Tibial artery (tissue), 4 donors: ENCODE results near the gene ZFPL1.

Source experiments
- DNase-seq, 2 donors: peaks; one replicate each; pipeline ENCODE4 v3.0.0-alpha.2; 2019
- H3K27ac ChIP-seq, 2 donors: fragments of 200-600 bp; sonication (generic) in 1 of 2; 1 replicate in 1 of 2; 2 replicates in 1 of 2; pipeline ENCODE4 v1.5.1; 2018 to 2019; ENCODE audit warnings: mild to moderate bottlenecking in 1 of 2
- H3K27me3 ChIP-seq, 2 donors: fragments of 200-600 bp; sonication (generic) in 1 of 2; one replicate each; pipeline versions ENCODE4 v1.5.1 to v1.6.0; 2016 to 2019
- H3K36me3 ChIP-seq, 3 donors: fragments of 200-600 bp; sonication (generic) in 2 of 3; one replicate each; pipeline ENCODE4 v1.5.1; 2016 to 2019; ENCODE audit warnings: mild to moderate bottlenecking in 2 of 3
- H3K4me1 ChIP-seq, 4 donors: fragments of 200-600 bp; sonication (generic) in 2 of 4; 1 replicate in 3 of 4; 2 replicates in 1 of 4; pipeline ENCODE4 v1.5.1; 2016 to 2019
- H3K4me3 ChIP-seq, 2 donors: fragments of 200-600 bp; sonication (generic) in 1 of 2; 1 replicate in 1 of 2; 2 replicates in 1 of 2; pipeline ENCODE4 v1.5.1; 2018 to 2019; ENCODE audit warnings: mild to moderate bottlenecking in 2 of 2
- H3K9me3 ChIP-seq, 3 donors: fragments of 200-600 bp; sonication (generic) in 1 of 3; one replicate each; pipeline ENCODE4 v1.5.1; 2016 to 2019
- intact Hi-C: fragments of 100-400 bp; cut with DNase I; formaldehyde crosslinking; loops from one replicate; pipeline ENCODE4 v1.15.0; 2023; ENCODE audit warnings: low total_unique reads
- TF ChIP-seq, protein P1 (sequence below), 2 experiments: fragments of 200-600 bp in 1 of 2; fragments of 450-650 bp in 1 of 2; IDR thresholded peaks; one replicate each; pipeline ENCODE4 v1.5.1; 2017 to 2019; ENCODE audit warnings: antibody characterized with exemption in 2 of 2, mild to moderate bottlenecking in 1 of 2, moderate library complexity in 1 of 2

Gene ZFPL1

DNA sequence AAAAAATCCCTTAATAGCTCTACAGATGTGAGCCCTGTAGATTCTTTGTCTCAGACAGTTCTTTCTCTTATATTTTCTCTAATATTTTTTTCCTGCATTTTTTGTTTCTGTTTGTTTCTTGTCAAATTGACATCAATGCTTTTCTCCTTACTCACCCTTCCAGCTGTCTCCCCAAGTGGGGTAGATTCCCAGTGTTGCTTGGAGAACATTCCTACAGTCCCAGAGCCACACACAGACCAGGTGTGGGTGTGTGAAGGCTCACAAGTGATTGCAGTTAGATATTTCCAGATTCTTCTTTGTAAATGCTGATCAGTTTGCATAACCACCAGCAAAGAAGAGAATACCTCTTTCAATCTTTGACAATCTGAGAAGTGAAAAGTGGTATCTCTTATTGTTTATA lies 19.5 kb downstream of the ZFPL1 start:
- Histone ChIP-seq H3K27me3 (no peaks in the 10 kb centered on the region), H3K27ac (no peak overlapping the region), H3K9me3 (no peaks in the 10 kb centered on the region), H3K4me3 (no peak overlapping the region), H3K36me3 (peaks cover 13 to 26% (median 25%) of the 10 kb centered on the region in 3 donors), H3K4me1 (peaks cover 0 to 26% (median 16%) of the 10 kb centered on the region in 4 donors)
- intact Hi-C loops = no loop called here
- no peak for DNase-seq
- TF ChIP-seq, protein P1, sequence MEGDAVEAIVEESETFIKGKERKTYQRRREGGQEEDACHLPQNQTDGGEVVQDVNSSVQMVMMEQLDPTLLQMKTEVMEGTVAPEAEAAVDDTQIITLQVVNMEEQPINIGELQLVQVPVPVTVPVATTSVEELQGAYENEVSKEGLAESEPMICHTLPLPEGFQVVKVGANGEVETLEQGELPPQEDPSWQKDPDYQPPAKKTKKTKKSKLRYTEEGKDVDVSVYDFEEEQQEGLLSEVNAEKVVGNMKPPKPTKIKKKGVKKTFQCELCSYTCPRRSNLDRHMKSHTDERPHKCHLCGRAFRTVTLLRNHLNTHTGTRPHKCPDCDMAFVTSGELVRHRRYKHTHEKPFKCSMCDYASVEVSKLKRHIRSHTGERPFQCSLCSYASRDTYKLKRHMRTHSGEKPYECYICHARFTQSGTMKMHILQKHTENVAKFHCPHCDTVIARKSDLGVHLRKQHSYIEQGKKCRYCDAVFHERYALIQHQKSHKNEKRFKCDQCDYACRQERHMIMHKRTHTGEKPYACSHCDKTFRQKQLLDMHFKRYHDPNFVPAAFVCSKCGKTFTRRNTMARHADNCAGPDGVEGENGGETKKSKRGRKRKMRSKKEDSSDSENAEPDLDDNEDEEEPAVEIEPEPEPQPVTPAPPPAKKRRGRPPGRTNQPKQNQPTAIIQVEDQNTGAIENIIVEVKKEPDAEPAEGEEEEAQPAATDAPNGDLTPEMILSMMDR (IDR thresholded peaks at IDR 0.05) = no peak

DNA sequence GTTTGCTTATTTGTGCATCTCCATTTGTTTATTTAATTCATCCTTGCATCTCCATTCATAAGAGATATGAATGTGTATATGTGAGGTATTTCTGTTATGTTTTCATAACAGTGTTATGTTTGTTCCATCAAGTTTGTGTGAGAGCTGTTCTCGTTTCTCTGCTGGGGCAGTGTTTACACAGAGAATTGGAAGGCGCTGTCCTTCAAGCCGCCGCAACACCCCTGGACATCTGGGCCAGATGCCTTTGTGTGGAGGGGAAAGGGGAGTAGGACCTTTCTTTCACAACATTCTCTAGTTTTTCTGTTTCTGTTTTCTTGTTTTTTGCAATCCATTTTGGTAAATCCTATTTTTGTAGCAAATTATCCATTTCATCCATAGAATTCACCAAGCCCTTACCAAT lies 20.6 kb downstream of the ZFPL1 start:
- no peak for DNase-seq
- Histone ChIP-seq H3K4me3 (no peak overlapping the region), H3K36me3 (peaks cover 16 to 38% (median 28%) of the 10 kb centered on the region in 3 donors), H3K27me3 (no peaks in the 10 kb centered on the region), H3K4me1 (peaks cover 0 to 26% (median 16%) of the 10 kb centered on the region in 4 donors), H3K9me3 (no peaks in the 10 kb centered on the region), H3K27ac (no peak overlapping the region)
- TF ChIP-seq, protein P1 (IDR thresholded peaks at IDR 0.05) = no peak
- intact Hi-C loops = no loop called here

DNA sequence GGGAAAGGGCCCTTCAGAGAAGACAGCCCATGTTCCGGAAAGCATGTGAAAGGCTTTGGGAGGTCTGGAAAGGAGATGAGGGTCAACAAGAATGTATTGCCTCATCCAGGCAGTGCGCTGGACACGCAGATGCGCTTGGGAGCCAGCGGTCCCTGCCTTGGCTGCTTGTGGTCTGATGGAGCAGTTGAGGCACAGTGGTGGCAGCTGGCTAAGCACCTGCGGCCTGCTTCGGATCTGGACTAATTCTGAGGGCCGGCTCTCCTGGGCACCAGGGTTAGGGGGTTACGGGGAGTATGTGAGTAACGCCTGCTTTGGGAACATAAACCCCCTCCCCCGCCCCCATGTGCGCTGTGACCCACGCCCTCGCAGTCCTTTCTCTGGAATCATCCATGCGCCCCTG lies 23.1 kb downstream of the ZFPL1 start:
- H3K27ac ChIP-seq = no peak overlapping the region
- H3K27me3 ChIP-seq = no peaks in the 10 kb centered on the region
- H3K9me3 ChIP-seq = no peaks in the 10 kb centered on the region
- H3K4me1 ChIP-seq = peaks cover 10 to 36% (median 27%) of the 10 kb centered on the region in 4 donors
- no peak for DNase-seq
- H3K36me3 ChIP-seq = peaks cover 18 to 40% (median 31%) of the 10 kb centered on the region in 3 donors
- intact Hi-C loops = no loop called here
- TF ChIP-seq, protein P1 (IDR thresholded peaks at IDR 0.05) = no peak
- no peak overlapping the region for H3K4me3 ChIP-seq

DNA sequence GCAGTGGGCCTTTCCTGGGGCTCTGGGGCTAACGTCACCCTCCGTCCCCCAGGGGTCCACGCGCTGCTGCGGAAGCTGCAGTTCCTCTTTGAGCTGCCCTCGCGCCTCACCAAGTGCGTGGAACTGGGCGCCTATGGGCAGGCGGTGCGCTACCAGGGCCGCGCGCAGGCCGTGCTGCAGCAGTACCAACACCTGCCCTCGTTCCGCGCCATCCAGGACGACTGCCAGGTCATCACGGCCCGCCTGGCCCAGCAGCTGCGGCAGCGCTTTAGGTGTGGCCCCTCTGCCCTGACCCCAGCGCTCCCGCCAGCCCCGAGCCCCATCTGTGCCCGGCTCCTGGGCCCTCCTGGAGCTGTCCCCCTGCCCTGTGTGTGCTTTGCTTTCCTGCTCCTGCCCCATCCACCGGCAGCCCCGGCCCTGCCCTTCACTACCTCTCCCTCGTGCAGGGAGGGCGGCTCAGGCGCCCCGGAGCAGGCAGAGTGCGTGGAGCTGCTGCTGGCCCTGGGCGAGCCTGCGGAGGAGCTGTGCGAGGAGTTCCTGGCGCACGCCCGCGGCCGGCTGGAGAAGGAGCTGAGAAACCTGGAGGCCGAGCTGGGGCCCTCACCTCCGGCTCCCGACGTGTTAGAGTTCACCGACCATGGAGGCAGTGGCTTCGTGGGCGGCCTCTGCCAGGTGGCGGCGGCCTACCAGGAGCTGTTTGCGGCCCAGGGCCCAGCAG lies 23.9 kb downstream of the ZFPL1 start:
- no peak for DNase-seq
- no peaks in the 10 kb centered on the region for H3K9me3 ChIP-seq
- no peaks in the 10 kb centered on the region for H3K27me3 ChIP-seq
- no peak overlapping the region for H3K27ac ChIP-seq
- TF ChIP-seq, protein P1 (IDR thresholded peaks at IDR 0.05) = no peak
- intact Hi-C loops = no loop called here
- H3K4me1 ChIP-seq = peaks cover 10 to 36% (median 27%) of the 10 kb centered on the region in 4 donors
- no peak overlapping the region for H3K4me3 ChIP-seq
- H3K36me3 ChIP-seq = peaks cover 18 to 40% (median 31%) of the 10 kb centered on the region in 3 donors

DNA sequence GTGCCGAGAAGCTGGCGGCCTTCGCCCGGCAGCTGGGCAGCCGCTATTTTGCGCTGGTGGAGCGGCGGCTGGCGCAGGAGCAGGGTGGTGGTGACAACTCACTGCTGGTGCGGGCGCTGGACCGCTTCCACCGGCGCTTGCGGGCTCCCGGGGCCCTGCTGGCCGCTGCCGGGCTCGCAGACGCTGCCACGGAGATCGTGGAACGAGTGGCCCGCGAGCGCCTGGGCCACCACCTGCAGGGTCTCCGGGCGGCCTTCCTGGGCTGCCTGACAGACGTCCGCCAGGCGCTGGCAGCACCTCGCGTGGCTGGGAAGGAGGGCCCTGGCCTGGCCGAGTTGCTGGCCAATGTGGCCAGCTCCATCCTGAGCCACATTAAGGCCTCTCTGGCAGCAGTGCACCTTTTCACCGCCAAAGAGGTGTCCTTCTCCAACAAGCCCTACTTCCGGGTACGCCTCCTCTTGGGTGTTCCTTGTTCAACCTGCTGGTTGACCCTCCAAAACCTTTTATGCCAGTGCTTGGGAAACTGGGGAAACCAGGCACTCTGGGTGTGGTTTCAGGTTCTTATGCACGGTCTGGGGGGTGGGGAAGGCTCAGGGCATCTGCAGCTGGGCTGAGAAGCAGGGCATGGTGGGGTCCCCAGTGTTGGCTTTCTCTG lies 24.6 kb downstream of the ZFPL1 start:
- H3K36me3 ChIP-seq = peaks cover 18 to 40% (median 31%) of the 10 kb centered on the region in 3 donors
- no peak for DNase-seq
- TF ChIP-seq, protein P1 (IDR thresholded peaks at IDR 0.05) = no peak
- H3K9me3 ChIP-seq = no peaks in the 10 kb centered on the region
- intact Hi-C loops = no loop called here
- peaks cover 10 to 39% (median 32%) of the 10 kb centered on the region in 4 donors for H3K4me1 ChIP-seq
- no peaks in the 10 kb centered on the region for H3K27me3 ChIP-seq
- H3K27ac ChIP-seq = no peak overlapping the region
- no peak overlapping the region for H3K4me3 ChIP-seq
